Keratinocyte (primary cell): Measurements from ENCODE around the gene NAALADL2. TPM values are rescaled to one million over a fixed set of nuclear protein-coding genes. Genes with fewer than 3 reads are reported as not detected.

ENCODE experiments used
- DNase-seq: peaks from one replicate; pipeline ENCODE4 v3.0.0-alpha.2; 2011; ENCODE audit warnings: low read depth, missing footprints, low spot score
- FAIRE-seq: peaks from 2 replicates; lab custom pipeline; 2011; peaks lifted over from hg19 to GRCh38; lab: Jason Lieb, UNC
- H2AFZ ChIP-seq: 2 replicates; pipeline ENCODE4 v1.6.0; 2012; ENCODE audit warnings: low read length, control low read depth, inconsistent platforms; ENCODE audit not compliant: control insufficient read depth
- H3K27ac ChIP-seq: 2 replicates; pipeline ENCODE4 v1.5.1; 2011; ENCODE audit warnings: low read length; ENCODE audit not compliant: control insufficient read depth, insufficient read depth
- H3K27me3 ChIP-seq: 3 replicates; pipeline ENCODE4 v1.6.0; 2011; ENCODE audit warnings: low read length; ENCODE audit not compliant: control insufficient read depth, insufficient read depth; ENCODE audit errors: extremely low read depth
- H3K36me3 ChIP-seq, 2 experiments: 2 replicates in 1 of 2; 3 replicates in 1 of 2; pipeline ENCODE4 v1.5.1; 2011; ENCODE audit warnings: low read length in 2 of 2, mild to moderate bottlenecking in 1 of 2; ENCODE audit not compliant: control insufficient read depth in 2 of 2, insufficient read depth in 2 of 2; ENCODE audit errors: extremely low read depth in 1 of 2
- H3K4me1 ChIP-seq: 3 replicates; pipeline ENCODE4 v1.5.1; 2011; ENCODE audit warnings: low read length; ENCODE audit not compliant: control insufficient read depth, insufficient read depth; ENCODE audit errors: extremely low read depth
- H3K4me2 ChIP-seq: 3 replicates; pipeline ENCODE4 v1.6.0; 2011; ENCODE audit warnings: low read depth, low read length; ENCODE audit not compliant: control insufficient read depth, insufficient read depth; ENCODE audit errors: extremely low read depth
- H3K4me3 ChIP-seq, 3 experiments: fragments of 200-600 bp in 1 of 3; sonication (generic) in 1 of 3; 2 replicates in 2 of 3; 3 replicates in 1 of 3; pipeline ENCODE4 v1.5.1; 2011 to 2016; ENCODE audit warnings: low read length in 3 of 3, mild to moderate bottlenecking in 3 of 3, control low read depth in 2 of 3, inconsistent platforms in 1 of 3, low read depth in 1 of 3, mixed read lengths in 1 of 3, mixed run types in 1 of 3, moderate library complexity in 1 of 3; ENCODE audit not compliant: control insufficient read depth in 2 of 3, insufficient read depth in 2 of 3; ENCODE audit errors: extremely low read depth in 1 of 3
- H3K79me2 ChIP-seq: 2 replicates; pipeline ENCODE4 v1.6.0; 2012; ENCODE audit warnings: low read length; ENCODE audit not compliant: control insufficient read depth, insufficient read depth
- H3K9ac ChIP-seq: 3 replicates; pipeline ENCODE4 v1.6.0; 2011; ENCODE audit warnings: low read length; ENCODE audit not compliant: control insufficient read depth, insufficient read depth; ENCODE audit errors: extremely low read depth
- H3K9me1 ChIP-seq: 3 replicates; pipeline ENCODE4 v1.6.0; 2011; ENCODE audit warnings: low read length; ENCODE audit not compliant: control insufficient read depth, insufficient read depth; ENCODE audit errors: extremely low read depth
- H3K9me3 ChIP-seq: 2 replicates; pipeline ENCODE4 v1.5.1; 2012; ENCODE audit warnings: low read depth, low read length; ENCODE audit not compliant: control insufficient read depth
- H4K20me1 ChIP-seq: 3 replicates; pipeline ENCODE4 v1.6.0; 2011; ENCODE audit warnings: low read length; ENCODE audit not compliant: control insufficient read depth, insufficient read depth; ENCODE audit errors: extremely low read depth
- EZH2 ChIP-seq: IDR thresholded peaks from one replicate; pipeline ENCODE4 v1.6.1; 2012; ENCODE audit warnings: inconsistent platforms, mild to moderate bottlenecking, low read length, moderate library complexity
- dilution Hi-C: fragments of 300-500 bp; cut with MboI; formaldehyde crosslinking; loops from one replicate; pipeline ENCODE4 v1.7.0; 2020; ENCODE audit warnings: low sequenced_read_pairs; ENCODE audit not compliant: extremely low pct_ligation_motif_present
- polyA plus RNA-seq, 5 experiments: library from polyadenylated mRNA; depleted of rRNA in 3 of 5; stranded (reverse) in 3 of 5; stranded (forward) in 1 of 5; unstranded in 1 of 5; fragments of >200 nt; gene quantifications; 1 replicate in 1 of 5; 2 replicates in 3 of 5; 3 replicates in 1 of 5; pipeline versions ENCODE4 v1.2.1 to v1.2.3, GENCODE V29; 2011 to 2012; ENCODE audit warnings: missing spikeins in 2 of 5, low read depth in 1 of 5, low replicate concordance in 1 of 5
- TF ChIP-seq, protein P1 (sequence below), 3 experiments: IDR thresholded peaks in 1 of 3; conservative IDR thresholded peaks in 1 of 3; optimal IDR thresholded peaks in 1 of 3; 2 replicates in 2 of 3; 3 replicates in 1 of 3; pipeline versions ENCODE3 to v1.5.1; 2011; ENCODE audit warnings: low read length in 3 of 3, mild to moderate bottlenecking in 3 of 3, moderate library complexity in 2 of 3, control low read depth in 1 of 3, inconsistent platforms in 1 of 3; ENCODE audit not compliant: insufficient read depth in 2 of 3; ENCODE audit errors: extremely low read depth in 1 of 3

NAALADL2 gene
- polyA plus RNA-seq, 1 donor (not counting 4 experiments of a cell fraction or from before 2014, with no cell fraction given), result 0.75 TPM

DNA sequence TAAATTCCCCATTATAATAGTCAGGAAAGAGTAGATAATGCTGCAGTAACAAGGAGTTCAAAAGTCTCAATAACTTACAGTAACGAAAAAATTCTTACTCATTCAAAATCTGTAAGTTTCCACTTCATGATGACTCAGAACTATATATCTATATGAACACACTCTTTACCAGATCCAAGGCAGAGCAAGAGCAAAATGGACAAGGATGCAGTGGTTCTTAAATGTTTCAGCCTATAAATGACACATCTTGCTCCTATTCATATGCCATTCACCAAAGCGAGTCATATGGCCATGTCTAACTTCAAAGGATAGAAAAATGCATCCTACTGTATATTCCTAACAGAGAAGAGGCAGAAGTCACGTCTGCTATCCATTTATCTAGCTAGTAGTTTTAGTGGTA is 787.7 kb downstream of the NAALADL2 start:
- Histone ChIP-seq H3K9me3 (no peaks in the 10 kb centered on the region), H3K4me1 (no peaks in the 10 kb centered on the region), H3K4me2 (no peak overlapping the region), H3K4me3 (no peak overlapping the region), H3K79me2 (no peaks in the 10 kb centered on the region), H3K27me3 (no peaks in the 10 kb centered on the region), H4K20me1 (no peaks in the 10 kb centered on the region), H3K36me3 (no peaks in the 10 kb centered on the region), H3K27ac (no peak overlapping the region), H3K9me1 (no peaks in the 10 kb centered on the region), H3K9ac (no peak overlapping the region), H2AFZ (no peak overlapping the region)
- DNase-seq (no peak), FAIRE-seq (no peak)
- dilution Hi-C loops, result no loop called here
- no peak for TF ChIP-seq EZH2
- TF ChIP-seq, protein P1, sequence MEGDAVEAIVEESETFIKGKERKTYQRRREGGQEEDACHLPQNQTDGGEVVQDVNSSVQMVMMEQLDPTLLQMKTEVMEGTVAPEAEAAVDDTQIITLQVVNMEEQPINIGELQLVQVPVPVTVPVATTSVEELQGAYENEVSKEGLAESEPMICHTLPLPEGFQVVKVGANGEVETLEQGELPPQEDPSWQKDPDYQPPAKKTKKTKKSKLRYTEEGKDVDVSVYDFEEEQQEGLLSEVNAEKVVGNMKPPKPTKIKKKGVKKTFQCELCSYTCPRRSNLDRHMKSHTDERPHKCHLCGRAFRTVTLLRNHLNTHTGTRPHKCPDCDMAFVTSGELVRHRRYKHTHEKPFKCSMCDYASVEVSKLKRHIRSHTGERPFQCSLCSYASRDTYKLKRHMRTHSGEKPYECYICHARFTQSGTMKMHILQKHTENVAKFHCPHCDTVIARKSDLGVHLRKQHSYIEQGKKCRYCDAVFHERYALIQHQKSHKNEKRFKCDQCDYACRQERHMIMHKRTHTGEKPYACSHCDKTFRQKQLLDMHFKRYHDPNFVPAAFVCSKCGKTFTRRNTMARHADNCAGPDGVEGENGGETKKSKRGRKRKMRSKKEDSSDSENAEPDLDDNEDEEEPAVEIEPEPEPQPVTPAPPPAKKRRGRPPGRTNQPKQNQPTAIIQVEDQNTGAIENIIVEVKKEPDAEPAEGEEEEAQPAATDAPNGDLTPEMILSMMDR (optimal IDR thresholded peaks at IDR 0.05 in 1 of 3, IDR thresholded peaks at IDR 0.05 in 1 of 3, conservative IDR thresholded peaks at IDR 0.05 in 1 of 3; ENCODE audit: extremely low read depth in 1 of 3, insufficient read depth in 2 of 3, low read length in 3 of 3), result no peak

DNA sequence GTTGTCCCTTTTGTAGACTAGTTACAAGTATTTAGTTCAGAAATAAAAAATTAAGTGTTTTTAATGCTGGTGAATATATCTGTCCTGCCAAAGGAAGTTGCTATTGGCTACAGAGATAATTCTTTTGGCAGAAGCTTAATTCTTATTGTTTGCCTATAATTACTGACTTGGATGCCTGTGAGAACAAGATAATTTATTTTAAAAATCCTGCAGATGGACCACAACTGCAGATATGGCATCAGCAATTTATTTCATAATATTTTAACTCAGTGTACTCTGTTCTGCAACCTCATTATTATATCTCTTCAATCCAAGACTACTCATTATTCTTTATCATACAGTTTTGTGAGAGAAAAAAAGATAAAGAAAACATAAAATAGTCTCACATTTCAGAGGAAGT is 789.8 kb downstream of the NAALADL2 start:
- DNase-seq (no peak), FAIRE-seq (no peak)
- Histone ChIP-seq H3K27me3 (no peaks in the 10 kb centered on the region), H3K9me1 (no peaks in the 10 kb centered on the region), H3K4me3 (no peak overlapping the region), H3K9ac (no peak overlapping the region), H4K20me1 (no peaks in the 10 kb centered on the region), H3K4me2 (no peak overlapping the region), H3K4me1 (no peaks in the 10 kb centered on the region), H3K9me3 (no peaks in the 10 kb centered on the region), H3K79me2 (no peaks in the 10 kb centered on the region), H3K36me3 (no peaks in the 10 kb centered on the region), H2AFZ (no peak overlapping the region), H3K27ac (no peak overlapping the region)
- no peak for TF ChIP-seq EZH2
- TF ChIP-seq, protein P1 (optimal IDR thresholded peaks at IDR 0.05 in 1 of 3, IDR thresholded peaks at IDR 0.05 in 1 of 3, conservative IDR thresholded peaks at IDR 0.05 in 1 of 3; ENCODE audit: extremely low read depth in 1 of 3, insufficient read depth in 2 of 3, low read length in 3 of 3), result no peak
- dilution Hi-C loops, result no loop called here
